B cell (primary cell): Measurements from ENCODE around the gene PTPRM.

Source experiments
- CTCF ChIP-seq: fragments of 200-600 bp; IDR thresholded peaks from one replicate; pipeline ENCODE4 v1.8.0; 2022; ENCODE audit warnings: antibody characterized with exemption, mild to moderate bottlenecking
- EZH2 ChIP-seq: IDR thresholded peaks from 2 replicates; pipeline ENCODE4 v1.6.1; 2012; ENCODE audit warnings: borderline replicate concordance, low read depth, mild to moderate bottlenecking, moderate library complexity, low read length; ENCODE audit not compliant: insufficient read depth, poor library complexity, severe bottlenecking

GRCh38 chr18:7579176-7579917 is 12.2 kb downstream of the PTPRM start:
- TF ChIP-seq EZH2: no peak
- no peak for TF ChIP-seq CTCF
